ENCODE results near the gene VPS35L.

Gene VPS35L

DNA sequence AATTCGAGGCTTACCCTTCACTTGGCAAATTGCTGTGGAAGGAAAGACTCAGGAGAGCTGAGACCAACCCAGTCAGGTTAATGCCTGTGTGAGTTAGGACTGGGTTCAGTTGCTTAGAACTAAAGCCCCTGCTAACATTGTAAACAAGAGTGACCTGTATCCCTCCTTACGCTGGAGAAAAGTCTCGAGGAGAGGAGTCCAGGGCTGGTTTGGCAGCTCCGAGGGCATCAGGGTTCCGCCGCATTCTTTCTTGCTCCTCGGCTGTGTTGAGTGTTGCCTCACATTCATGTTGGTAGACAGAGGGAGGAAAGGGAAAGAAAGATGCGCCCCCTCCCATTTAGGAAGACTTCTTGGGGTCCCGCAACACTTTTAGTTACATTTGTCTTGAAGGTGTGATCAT is 18.5 kb downstream of the VPS35L start:
- H3K4me3 ChIP-seq (replicated peaks in 1 of 2; ENCODE audit: low read depth in 2 of 2, low read length in 2 of 2), result no peak overlapping the region
- TF ChIP-seq, protein P1, sequence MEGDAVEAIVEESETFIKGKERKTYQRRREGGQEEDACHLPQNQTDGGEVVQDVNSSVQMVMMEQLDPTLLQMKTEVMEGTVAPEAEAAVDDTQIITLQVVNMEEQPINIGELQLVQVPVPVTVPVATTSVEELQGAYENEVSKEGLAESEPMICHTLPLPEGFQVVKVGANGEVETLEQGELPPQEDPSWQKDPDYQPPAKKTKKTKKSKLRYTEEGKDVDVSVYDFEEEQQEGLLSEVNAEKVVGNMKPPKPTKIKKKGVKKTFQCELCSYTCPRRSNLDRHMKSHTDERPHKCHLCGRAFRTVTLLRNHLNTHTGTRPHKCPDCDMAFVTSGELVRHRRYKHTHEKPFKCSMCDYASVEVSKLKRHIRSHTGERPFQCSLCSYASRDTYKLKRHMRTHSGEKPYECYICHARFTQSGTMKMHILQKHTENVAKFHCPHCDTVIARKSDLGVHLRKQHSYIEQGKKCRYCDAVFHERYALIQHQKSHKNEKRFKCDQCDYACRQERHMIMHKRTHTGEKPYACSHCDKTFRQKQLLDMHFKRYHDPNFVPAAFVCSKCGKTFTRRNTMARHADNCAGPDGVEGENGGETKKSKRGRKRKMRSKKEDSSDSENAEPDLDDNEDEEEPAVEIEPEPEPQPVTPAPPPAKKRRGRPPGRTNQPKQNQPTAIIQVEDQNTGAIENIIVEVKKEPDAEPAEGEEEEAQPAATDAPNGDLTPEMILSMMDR (IDR thresholded peaks at IDR 0.05; ENCODE audit: low read depth, low read length), result no peak
- DNase-seq (ENCODE audit: low read depth in 2 of 2), result no peak

DNA sequence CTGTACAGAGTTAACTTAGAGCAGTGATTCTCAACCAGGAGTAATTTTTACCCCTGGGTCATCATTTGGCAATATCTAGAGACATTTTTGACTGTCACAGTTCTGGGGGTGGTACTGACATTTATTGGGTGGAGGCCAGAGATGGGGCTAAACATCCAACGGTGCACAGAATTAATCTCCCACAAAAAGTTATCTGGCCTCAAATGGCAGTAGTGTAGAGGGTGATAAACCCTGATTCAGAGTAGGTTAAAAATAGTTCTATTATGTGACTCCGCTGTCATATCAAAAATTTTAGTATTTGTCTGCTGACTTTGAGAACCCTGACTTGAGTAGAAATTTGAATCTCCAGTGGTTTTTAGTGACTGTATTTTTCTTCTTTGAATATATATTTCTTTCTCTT is 19.1 kb downstream of the VPS35L start:
- TF ChIP-seq, protein P1 (IDR thresholded peaks at IDR 0.05; ENCODE audit: low read depth, low read length), result no peak
- no peak for DNase-seq (ENCODE audit: low read depth in 2 of 2)
- no peak overlapping the region for H3K4me3 ChIP-seq (replicated peaks in 1 of 2; ENCODE audit: low read depth in 2 of 2, low read length in 2 of 2)

DNA sequence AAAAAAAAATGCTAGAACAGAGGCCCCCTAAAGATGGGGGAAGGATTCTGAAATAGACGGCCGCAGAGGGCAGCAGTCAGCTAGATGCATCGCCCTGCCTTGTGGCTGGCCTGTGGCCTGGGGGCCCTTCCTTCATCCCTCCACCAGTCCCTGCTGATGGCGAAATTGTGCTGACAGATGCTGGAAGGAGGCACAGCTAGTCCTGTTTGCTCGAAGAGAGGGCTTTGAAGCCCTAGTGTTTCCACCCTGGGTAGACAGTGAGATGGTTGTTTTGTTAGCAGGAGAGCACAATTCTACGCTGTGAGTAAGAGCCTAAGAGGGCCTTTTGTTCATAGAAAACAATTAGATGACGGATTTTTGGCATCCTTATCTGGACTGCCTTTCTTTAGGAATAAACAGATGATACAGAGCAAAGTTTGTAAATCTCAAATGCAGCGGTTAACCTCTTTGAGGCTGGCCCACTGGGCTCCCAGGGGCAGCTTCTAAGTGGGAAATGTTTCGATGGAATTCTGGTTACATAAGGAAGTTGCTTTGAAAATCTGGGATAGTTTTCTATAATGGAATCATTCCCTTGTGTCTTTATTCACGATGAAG is 23.0 kb downstream of the VPS35L start:
- H3K4me3 ChIP-seq (replicated peaks in 1 of 2; ENCODE audit: low read depth in 2 of 2, low read length in 2 of 2), result no peak overlapping the region
- DNase-seq (ENCODE audit: low read depth in 2 of 2), result peak; percentile 20 to 64
- TF ChIP-seq, protein P1 (IDR thresholded peaks at IDR 0.05; ENCODE audit: low read depth, low read length), result no peak

DNA sequence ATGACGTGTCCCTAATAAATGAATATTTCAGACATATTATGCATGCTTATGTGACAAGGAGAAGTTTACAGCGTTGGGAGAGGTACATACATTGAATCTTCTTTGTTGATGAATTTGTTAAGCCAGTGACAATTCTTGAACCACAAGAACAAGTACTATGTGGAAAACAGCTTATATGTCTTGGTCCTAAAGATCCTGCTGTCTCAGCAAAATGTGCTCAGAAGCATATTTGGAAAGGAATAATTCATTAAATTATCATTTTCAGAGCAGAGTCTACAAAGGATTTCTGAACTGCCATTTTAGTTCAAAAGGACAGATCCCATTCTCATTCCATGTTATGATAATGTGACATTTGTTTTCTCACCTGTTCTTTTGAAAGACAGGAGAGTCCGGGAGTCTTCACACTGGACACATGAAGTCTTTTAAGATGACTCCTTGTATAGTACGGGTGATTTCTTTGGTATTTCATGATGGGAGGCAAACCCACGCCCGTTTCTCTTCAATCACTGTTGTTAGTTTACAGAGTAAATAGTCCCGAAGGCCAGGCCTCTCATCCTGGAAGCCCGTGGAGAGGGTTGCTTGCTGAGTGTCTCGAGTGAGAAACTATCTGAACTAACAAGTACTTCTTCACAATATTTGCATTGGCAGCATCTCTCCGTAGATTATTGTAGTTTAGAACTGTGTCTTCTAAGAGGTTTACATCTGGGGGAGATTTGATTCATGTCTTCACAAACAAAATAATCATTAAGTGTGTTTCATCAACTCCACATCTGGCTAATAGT is 26.7 kb downstream of the VPS35L start:
- TF ChIP-seq, protein P1 (IDR thresholded peaks at IDR 0.05; ENCODE audit: low read depth, low read length), result no peak
- no peak overlapping the region for H3K4me3 ChIP-seq (replicated peaks in 1 of 2; ENCODE audit: low read depth in 2 of 2, low read length in 2 of 2)
- no peak for DNase-seq (ENCODE audit: low read depth in 2 of 2)

DNA sequence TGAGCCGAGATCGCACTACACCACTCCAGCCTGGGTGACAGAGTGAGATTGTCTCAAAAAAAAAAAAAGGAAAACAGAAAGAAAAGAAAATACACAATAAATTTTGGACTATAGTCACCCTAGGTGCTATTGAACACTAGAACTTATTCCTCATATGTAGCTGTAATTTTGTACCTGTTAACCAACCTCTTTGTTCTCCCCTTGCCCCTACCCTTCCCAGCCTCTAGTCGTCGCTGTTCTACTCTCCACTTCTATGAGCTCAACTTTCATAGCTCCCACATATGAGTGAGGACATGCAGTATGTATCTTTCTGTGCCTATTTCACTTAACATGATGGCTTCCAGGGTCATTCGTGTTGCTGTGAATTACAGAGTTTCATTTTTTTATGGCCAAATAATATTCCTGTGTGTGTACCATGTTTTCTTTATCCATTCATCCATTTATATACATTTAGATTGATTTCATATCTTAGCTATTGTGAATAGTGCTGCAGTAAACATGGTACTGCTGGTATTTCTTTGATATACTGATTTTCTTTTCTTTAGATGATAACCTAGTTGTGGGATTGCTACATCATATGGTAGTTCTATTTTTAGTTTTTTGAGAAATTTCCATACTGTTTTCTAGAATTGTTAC is 28.3 kb downstream of the VPS35L start:
- no peak overlapping the region for H3K4me3 ChIP-seq (replicated peaks in 1 of 2; ENCODE audit: low read depth in 2 of 2, low read length in 2 of 2)
- TF ChIP-seq, protein P1 (IDR thresholded peaks at IDR 0.05; ENCODE audit: low read depth, low read length), result peak; percentile 97
- peak; percentile 69 to 76 for DNase-seq (ENCODE audit: low read depth in 2 of 2)

DNA sequence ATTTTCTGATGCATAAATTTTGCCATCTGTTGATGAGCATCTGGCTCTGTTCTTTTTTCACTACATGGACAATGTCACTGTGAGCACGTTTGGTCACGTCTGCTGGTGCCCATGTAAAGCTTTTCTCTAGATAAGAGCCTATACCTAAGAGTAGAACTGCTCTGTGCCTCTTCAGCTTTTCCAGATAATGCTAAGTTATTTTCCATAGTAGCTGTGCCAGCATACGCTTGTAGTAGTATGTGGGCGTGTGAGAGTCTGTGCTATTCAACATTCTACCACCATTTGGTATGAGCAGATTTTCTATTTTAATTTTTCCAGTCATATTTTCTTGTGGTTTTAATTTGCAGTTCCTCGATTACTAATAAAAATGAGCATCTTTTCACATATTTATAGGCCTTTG is 33.2 kb downstream of the VPS35L start:
- TF ChIP-seq, protein P1 (IDR thresholded peaks at IDR 0.05; ENCODE audit: low read depth, low read length), result no peak
- DNase-seq (ENCODE audit: low read depth in 2 of 2), result peak in 1 of 2 donors; percentile 39
- no peak overlapping the region for H3K4me3 ChIP-seq (replicated peaks in 1 of 2; ENCODE audit: low read depth in 2 of 2, low read length in 2 of 2)
